ENCODE results near the gene ARL13B. TPM values are rescaled to one million over a fixed set of nuclear protein-coding genes. Genes with fewer than 3 reads are reported as not detected.

Gene ARL13B
- total and polyA plus RNA-seq, 2 of the 13 experiments (the other 11 are each of a cell fraction or from before 2014, with no cell fraction given) = 2.2 to 9.6 TPM

GRCh38 chr3:94065819-94066480 lies 86.0 kb downstream of the ARL13B start (continued):
- TF ChIP-seq BCLAF1 (IDR thresholded peaks at IDR 0.05) (no peak), PLRG1 (conservative IDR thresholded peaks at IDR 0.05) (no peak), ZNF850 (CRISPR knock-in tag; conservative IDR thresholded peaks at IDR 0.05) (no peak)

GRCh38 chr3:94066506-94067500 lies 86.8 kb downstream of the ARL13B start:
- 97% methylated on average over 6 of the region's 6 CpGs for WGBS (ENCODE audit: low lambda C conversion rate)
- peaks cover 10% of the 10 kb centered on the region; the same call in 1 of the 2 replicates for H3K9me3 ChIP-seq (ENCODE audit: low read length)
- intact Hi-C loops (cut with micrococcal nuclease; ENCODE audit: unreplicated experiment) (loop anchor here (10.0 kb wide), 1 partner anchor 162 kb away; no protein-coding TSS in a partner anchor), in situ Hi-C loops (cut with HindIII; ENCODE audit: extremely low pct_ligation_motif_present, low pct_unique_long_range_greater_than_20kb) (loop anchor here (10.0 kb wide), 1 partner anchor 62 kb away; no protein-coding TSS in a partner anchor)
- H3K4me1 ChIP-seq (ENCODE audit: insufficient read depth, low read length) = peaks cover 22% of the 10 kb centered on the region
- H2AFZ ChIP-seq (ENCODE audit: low read length) = no peak overlapping the region
- no peak for TF ChIP-seq NFYB (CRISPR knock-in tag; IDR thresholded peaks at IDR 0.05)
- no peak for TF ChIP-seq GABPB1 (CRISPR knock-in tag; IDR thresholded peaks at IDR 0.05)
- no peak for TF ChIP-seq LBX2 (CRISPR knock-in tag; IDR thresholded peaks at IDR 0.05; ENCODE audit: borderline replicate concordance)
- TF ChIP-seq MNT (IDR thresholded peaks at IDR 0.05) = no peak
- TF ChIP-seq MAX (IDR thresholded peaks at IDR 0.05) = no peak
- no peak for TF ChIP-seq SALL2 (CRISPR knock-in tag; IDR thresholded peaks at IDR 0.05)
- H3K9ac ChIP-seq (ENCODE audit: insufficient read depth, low read depth, low read length) = no peak overlapping the region
- H4K20me1 ChIP-seq (ENCODE audit: insufficient read depth, low read length) = no peaks in the 10 kb centered on the region
- H3K4me2 ChIP-seq (ENCODE audit: low read depth, low read length) = no peak overlapping the region
- CTCF ChIA-PET (ENCODE audit: low intra/inter-chr PET ratio, low total read pairs) = no interaction called here
- H3K27me3 ChIP-seq (ENCODE audit: control insufficient read depth in 1 of 2, insufficient read depth in 2 of 2, low read length in 2 of 2) = no peaks in the 10 kb centered on the region; a peak in 1 of 5 replicates
- FAIRE-seq = no peak
- peaks cover 13% of the 10 kb centered on the region for H3K79me2 ChIP-seq (ENCODE audit: insufficient read depth, low read length)
- peaks cover 0 to 10% of the 10 kb centered on the region in 2 experiments; a peak in 2 of 5 replicates for H3K36me3 ChIP-seq (replicated peaks in 1 of 2; ENCODE audit: control insufficient read depth in 1 of 2, insufficient read depth in 2 of 2, low read length in 2 of 2)
- DNase-seq (ENCODE audit: low spot score) = no peak
- H3K4me3 ChIP-seq (replicated peaks in 1 of 3; ENCODE audit: insufficient read depth in 1 of 3, low read depth in 2 of 3, low read length in 3 of 3) = no peak overlapping the region
- BruUV-seq (replicated peaks) = no TSS peak
- no peak for ATAC-seq
- POLR2A ChIA-PET = no interaction called here
- no peak overlapping the region for H3K27ac ChIP-seq (ENCODE audit: extremely low read length, insufficient read depth, low read length)
